Stimulated activated CD4-positive, alpha-beta T cell treated with anti-CD3 and anti-CD28 coated beads, Interleukin-4, amount 100 ng/mL, for 4 hours (primary cell): ENCODE measurements around the gene OR51B4.
"Not testable (repeated sequence)": the region's sequence is repeated elsewhere in the genome, so short reads cannot be mapped to it uniquely, and the experiment has no call there.

Source experiments
- DNase-seq, 2 experiments: peaks; one replicate each; pipeline ENCODE4 v3.0.0-alpha.2; 2020

Gene OR51B4

GRCh38 chr11:5269715-5270147, 32.0 kb downstream of the OR51B4 start, which contains the start of gene HBE1:
Gene HBE1 (minus strand): TSS chr11:5269945. CDS start chr11:5269890, 55 bp downstream.
- DNase-seq: no peak

- no peak for DNase-seq
These were observed 34.6 kb downstream of the OR51B4 start for GRCh38 chr11:5267033-5267563.

GRCh38 chr11:5266609-5267008, 35.1 kb downstream of the OR51B4 start:
- DNase-seq: no peak

- DNase-seq: no peak
These were observed 35.9 kb downstream of the OR51B4 start for GRCh38 chr11:5265832-5266231.

- no peak for DNase-seq
These were observed 43.0 kb downstream of the OR51B4 start for GRCh38 chr11:5258543-5259262.

- DNase-seq: no peak
These were observed 44.5 kb downstream of the OR51B4 start for GRCh38 chr11:5257296-5257695.

GRCh38 chr11:5254646-5255413, 46.9 kb downstream of the OR51B4 start, which contains the start of gene HBG2:
Gene HBG2 (minus strand): TSS chr11:5254781. CDS start chr11:5254728, 53 bp downstream.
- DNase-seq: not testable (repeated sequence)

GRCh38 chr11:5254023-5254422, 47.7 kb downstream of the OR51B4 start:
- not testable (repeated sequence) for DNase-seq

GRCh38 chr11:5253440-5253839, 48.3 kb downstream of the OR51B4 start:
- DNase-seq: not testable (repeated sequence)

- no peak for DNase-seq
These were observed 48.9 kb downstream of the OR51B4 start for GRCh38 chr11:5252919-5253265.

- DNase-seq: no peak
These were observed 49.4 kb downstream of the OR51B4 start for GRCh38 chr11:5252192-5252918.

GRCh38 chr11:5251746-5252145, 50.0 kb downstream of the OR51B4 start:
- DNase-seq: no peak
